HG02678 (cell line): ENCODE data around the gene ETNK2.
A peak's percentile ranks its signal among the peaks of the same experiment; 100 is the strongest.

Experiments used
- ATAC-seq: cut with Tn5 transposase; IDR thresholded peaks from one replicate; pipeline ENCODE4 v1.9.1; 2021; ENCODE audit warnings: mild to moderate bottlenecking, moderate library complexity; ENCODE audit not compliant: unreplicated experiment

The ETNK2 gene

GRCh38 chr1:204128964-204129896 lies 22.6 kb downstream of the ETNK2 start:
- ATAC-seq: peak; percentile 61

GRCh38 chr1:204128464-204128963 lies 23.3 kb downstream of the ETNK2 start:
- no peak for ATAC-seq

GRCh38 chr1:204127597-204128242 lies 24.1 kb downstream of the ETNK2 start:
- ATAC-seq: no peak

GRCh38 chr1:204126956-204127355 lies 24.9 kb downstream of the ETNK2 start:
- ATAC-seq: no peak

GRCh38 chr1:204126386-204126785 lies 25.5 kb downstream of the ETNK2 start:
- ATAC-seq: no peak

- ATAC-seq: no peak
Measured at GRCh38 chr1:204125759-204126351, 26.0 kb downstream of the ETNK2 start.

GRCh38 chr1:204124639-204125038 lies 27.2 kb downstream of the ETNK2 start:
- ATAC-seq: no peak

GRCh38 chr1:204123376-204123775 lies 28.5 kb downstream of the ETNK2 start:
- ATAC-seq: no peak

GRCh38 chr1:204121840-204122555 lies 29.8 kb downstream of the ETNK2 start:
- no peak for ATAC-seq

- ATAC-seq: no peak
Measured at GRCh38 chr1:204116539-204116938, 35.3 kb downstream of the ETNK2 start.

GRCh38 chr1:204115116-204115515 lies 36.7 kb downstream of the ETNK2 start:
- no peak for ATAC-seq

- ATAC-seq: no peak
Measured at GRCh38 chr1:204114606-204115005, 37.2 kb downstream of the ETNK2 start.

GRCh38 chr1:204113896-204114295 lies 37.9 kb downstream of the ETNK2 start:
- no peak for ATAC-seq

- ATAC-seq: no peak
Measured at GRCh38 chr1:204112876-204113730, 38.7 kb downstream of the ETNK2 start.

- ATAC-seq: no peak
Measured at GRCh38 chr1:204110894-204111633, 40.8 kb downstream of the ETNK2 start.

- ATAC-seq: no peak
Measured at GRCh38 chr1:204108312-204109141, 43.3 kb downstream of the ETNK2 start.

- no peak for ATAC-seq
Measured at GRCh38 chr1:204107892-204108291, 44.0 kb downstream of the ETNK2 start.

GRCh38 chr1:204106825-204107224 lies 45.0 kb downstream of the ETNK2 start:
- no peak for ATAC-seq
